A549 (cell line): ENCODE measurements around the gene MAP3K19. TPM values are rescaled to one million over a fixed set of nuclear protein-coding genes. Genes with fewer than 3 reads are reported as not detected.
"Not testable (repeated sequence)": the region's sequence is repeated elsewhere in the genome, so short reads cannot be mapped to it uniquely, and the experiment has no call there.

Experiments
- ATAC-seq, 2 experiments: fragments of 200-7000 bp in 1 of 2; fragments of >200 bp in 1 of 2; cut with Nextera tagmentation in 1 of 2; cut with Tn5 transposase in 1 of 2; 3 replicates each; pipeline versions ENCODE4 v1.8.0 to v1.9.1; 2018 to 2020; ENCODE audit warnings: mild to moderate bottlenecking in 1 of 2, moderate library complexity in 1 of 2
- CTCF ChIA-PET: fragments of 300-600 bp; sonication (Branson Sonifier 250); formaldehyde crosslinking; extraction: SDS; loops from one replicate; lab custom pipeline; 2021; ENCODE audit warnings: antibody characterized with exemption, inconsistent platforms; lab: Yijun Ruan, JAX
- POLR2A ChIA-PET: fragments of 350-600 bp; formaldehyde crosslinking; extraction: SDS; loops from one replicate; lab custom pipeline; 2021; ENCODE audit warnings: antibody characterized with exemption, inconsistent platforms; lab: Yijun Ruan, JAX
- DNase-seq, 2 experiments: peaks; one replicate each; pipeline versions ENCODE4 v3.0.0 to v3.0.0-alpha.2; 2011 to 2016; ENCODE audit warnings: low read depth in 1 of 2, low spot score in 1 of 2
- FAIRE-seq: peaks from 2 replicates; lab custom pipeline; 2011; peaks lifted over from hg19 to GRCh38; lab: Jason Lieb, UNC
- H3K27ac ChIP-seq, 2 experiments: fragments of >200 bp; sonication (Bioruptor Twin); formaldehyde crosslinking; 3 replicates each; pipeline ENCODE4 v1.5.1; 2016 to 2017
- H3K4me1 ChIP-seq: fragments of >200 bp; sonication (Bioruptor Twin); formaldehyde crosslinking; 3 replicates; pipeline ENCODE4 v1.6.1; 2016
- H3K4me2 ChIP-seq: fragments of >200 bp; sonication (Bioruptor Twin); formaldehyde crosslinking; 3 replicates; pipeline ENCODE4 v1.6.1; 2016
- H3K4me3 ChIP-seq: fragments of >200 bp; sonication (Bioruptor Twin); formaldehyde crosslinking; 3 replicates; pipeline ENCODE4 v1.5.1; 2016
- H3K9me3 ChIP-seq: fragments of >200 bp; sonication (Bioruptor Twin); formaldehyde crosslinking; 3 replicates; pipeline ENCODE4 v1.6.1; 2016
- CBX8 ChIP-seq: fragments of 200-600 bp; sonication (generic); IDR thresholded peaks from 2 replicates; pipeline ENCODE4 v1.6.1; 2016
- CHD2 ChIP-seq: fragments of 150-350 bp; IDR thresholded peaks from 2 replicates; pipeline ENCODE4 v1.6.1; 2014; ENCODE audit warnings: low read length; ENCODE audit not compliant: partially characterized antibody
- FOSB ChIP-seq: fragments of 250-450 bp; sonication (Bioruptor Pico); IDR thresholded peaks from 2 replicates; pipeline ENCODE4 v1.5.0; 2020; ENCODE audit warnings: mild to moderate bottlenecking, moderate library complexity
- GATA3 ChIP-seq: IDR thresholded peaks from 2 replicates; pipeline ENCODE4 v1.6.1; 2012; ENCODE audit warnings: borderline replicate concordance
- HDAC2 ChIP-seq: fragments of 200-600 bp; sonication (generic); IDR thresholded peaks from 2 replicates; pipeline ENCODE4 v1.6.1; 2016
- HOXB5 ChIP-seq: fragments of 250-450 bp; sonication (Bioruptor Pico); IDR thresholded peaks from 2 replicates; pipeline ENCODE4 v1.5.0; 2020; ENCODE audit warnings: mild to moderate bottlenecking, moderate library complexity
- KDM1A ChIP-seq: fragments of 200-600 bp; sonication (generic); IDR thresholded peaks from 2 replicates; pipeline ENCODE4 v1.6.1; 2016; ENCODE audit warnings: low read depth, mild to moderate bottlenecking
- MAX ChIP-seq: IDR thresholded peaks from 2 replicates; pipeline ENCODE4 v1.6.1; 2012
- MAZ ChIP-seq: fragments of 150-350 bp; IDR thresholded peaks from 2 replicates; pipeline ENCODE4 v1.6.1; 2014; ENCODE audit warnings: antibody characterized with exemption, low read depth, low read length, borderline replicate concordance
- MYC ChIP-seq: IDR thresholded peaks from 2 replicates; pipeline ENCODE4 v1.6.1; 2012; ENCODE audit warnings: mild to moderate bottlenecking, inconsistent platforms, low read length, improper control_type of control experiment, borderline replicate concordance
- NR3C1 ChIP-seq: fragments of >200 bp; sonication (Bioruptor Twin); formaldehyde crosslinking; IDR thresholded peaks from 3 replicates; pipeline ENCODE4 v1.6.1; 2017
- POLR2A ChIP-seq: IDR thresholded peaks from 2 replicates; pipeline ENCODE4 v1.6.1; 2012; ENCODE audit warnings: mild to moderate bottlenecking, low read length
- RARB ChIP-seq: fragments of 250-450 bp; sonication (Bioruptor Pico); IDR thresholded peaks from 2 replicates; pipeline ENCODE4 v1.8.0; 2021; ENCODE audit warnings: mild to moderate bottlenecking, moderate library complexity
- RFX5 ChIP-seq: fragments of 450-650 bp; IDR thresholded peaks from 2 replicates; pipeline ENCODE4 v1.7.1; 2014; ENCODE audit warnings: antibody characterized with exemption, mild to moderate bottlenecking, moderate library complexity
- ZC3H11A ChIP-seq: fragments of 450-650 bp; IDR thresholded peaks from 2 replicates; pipeline ENCODE4 v1.6.1; 2014; ENCODE audit warnings: antibody characterized with exemption, mild to moderate bottlenecking
- WGBS: methylation state at CpG from one replicate; pipeline ENCODE4 v1.1.6; 2017; ENCODE audit errors: missing lambda C conversion rate; 5-methylcytosine and 5-hydroxymethylcytosine counted together
- polyA plus RNA-seq, 4 experiments: library from polyadenylated mRNA; depleted of rRNA in 3 of 4; stranded (reverse); fragments of >200 nt; fragmentation: RNase III in 1 of 4; extraction: RNeasy Plus Mini Kit Qiagen cat#74134 plus additional on column Dnase treatment in 1 of 4; gene quantifications; 2 replicates in 3 of 4; 3 replicates in 1 of 4; pipeline ENCODE4 v1.2.3, GENCODE V29; 2011 to 2017
- TF ChIP-seq, protein P1 (sequence below): fragments of 150-350 bp; IDR thresholded peaks from 2 replicates; pipeline ENCODE4 v1.6.1; 2014; ENCODE audit warnings: low read depth, mild to moderate bottlenecking, low read length
- TF ChIP-seq, protein P2 (sequence below): fragments of 250-450 bp; sonication (Bioruptor Pico); IDR thresholded peaks from 2 replicates; pipeline ENCODE4 v1.5.0; 2020; ENCODE audit warnings: low read depth, mild to moderate bottlenecking, moderate library complexity
- TF ChIP-seq, protein P3 (sequence below): fragments of 250-450 bp; sonication (Bioruptor Pico); IDR thresholded peaks from 2 replicates; pipeline ENCODE4 v1.5.0; 2021; ENCODE audit warnings: mild to moderate bottlenecking, moderate library complexity, borderline replicate concordance
- TF ChIP-seq, protein P4 (sequence below): fragments of >200 bp; sonication (Bioruptor Twin); formaldehyde crosslinking; IDR thresholded peaks from 3 replicates; pipeline ENCODE4 v1.6.1; 2016

MAP3K19 gene
- polyA plus RNA-seq, 2 of the 4 experiments (the other 2 are of a cell fraction): not detected

DNA sequence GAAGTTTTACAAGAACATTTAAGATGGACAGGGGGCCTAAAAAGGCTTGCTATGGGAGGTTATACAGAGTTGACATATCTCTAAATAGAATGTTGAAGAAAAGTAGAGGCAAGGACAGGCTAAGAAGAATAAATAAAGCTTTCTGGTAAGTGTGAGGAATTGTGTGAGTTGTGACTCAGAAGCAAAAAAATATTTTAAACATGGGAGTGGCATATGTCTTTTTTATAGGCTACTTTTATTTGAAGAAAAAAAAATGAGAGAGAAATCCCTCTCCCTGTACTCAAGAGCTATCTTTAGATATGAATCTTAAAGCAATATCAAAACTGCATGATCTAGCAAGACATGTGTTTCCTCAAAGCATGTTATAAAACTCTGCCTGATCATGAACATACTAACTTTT is 45.9 kb upstream of the MAP3K19 start:
- POLR2A ChIA-PET: no interaction called here
- CTCF ChIA-PET: interaction anchor here (1.4 kb wide), 2 partner anchors 10 to 23 kb away, joined by 3 read pairs; no protein-coding TSS in a partner anchor
- Histone ChIP-seq H3K27ac (0 out of 6 replicates have a peak overlapping the region, but pooled peaks of 1 of the 2 experiments have one; percentile 1), H3K4me1 (peaks cover 38% of the 10 kb centered on the region), H3K4me2 (peak overlapping the region; percentile 65), H3K9me3 (peaks cover 5% of the 10 kb centered on the region; the same call in 1 of the 3 replicates), H3K4me3 (no peak overlapping the region)
- ATAC-seq: peak in 1 of 2 experiments; percentile 42; a peak in 4 of 6 replicates
- TF ChIP-seq HOXB5 (no peak), FOSB (CRISPR knock-in tag) (no peak), MAX (no peak), GATA3 (no peak), POLR2A (no peak), NR3C1 (no peak), CBX8 (no peak), RFX5 (no peak)
- TF ChIP-seq, protein P1, sequence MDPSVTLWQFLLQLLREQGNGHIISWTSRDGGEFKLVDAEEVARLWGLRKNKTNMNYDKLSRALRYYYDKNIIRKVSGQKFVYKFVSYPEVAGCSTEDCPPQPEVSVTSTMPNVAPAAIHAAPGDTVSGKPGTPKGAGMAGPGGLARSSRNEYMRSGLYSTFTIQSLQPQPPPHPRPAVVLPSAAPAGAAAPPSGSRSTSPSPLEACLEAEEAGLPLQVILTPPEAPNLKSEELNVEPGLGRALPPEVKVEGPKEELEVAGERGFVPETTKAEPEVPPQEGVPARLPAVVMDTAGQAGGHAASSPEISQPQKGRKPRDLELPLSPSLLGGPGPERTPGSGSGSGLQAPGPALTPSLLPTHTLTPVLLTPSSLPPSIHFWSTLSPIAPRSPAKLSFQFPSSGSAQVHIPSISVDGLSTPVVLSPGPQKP: no peak
- TF ChIP-seq, protein P2, sequence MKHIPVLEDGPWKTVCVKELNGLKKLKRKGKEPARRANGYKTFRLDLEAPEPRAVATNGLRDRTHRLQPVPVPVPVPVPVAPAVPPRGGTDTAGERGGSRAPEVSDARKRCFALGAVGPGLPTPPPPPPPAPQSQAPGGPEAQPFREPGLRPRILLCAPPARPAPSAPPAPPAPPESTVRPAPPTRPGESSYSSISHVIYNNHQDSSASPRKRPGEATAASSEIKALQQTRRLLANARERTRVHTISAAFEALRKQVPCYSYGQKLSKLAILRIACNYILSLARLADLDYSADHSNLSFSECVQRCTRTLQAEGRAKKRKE (CRISPR knock-in tag): no peak
- DNase-seq: peak in 1 of 2 experiments; percentile 7
- no peak for FAIRE-seq

DNA sequence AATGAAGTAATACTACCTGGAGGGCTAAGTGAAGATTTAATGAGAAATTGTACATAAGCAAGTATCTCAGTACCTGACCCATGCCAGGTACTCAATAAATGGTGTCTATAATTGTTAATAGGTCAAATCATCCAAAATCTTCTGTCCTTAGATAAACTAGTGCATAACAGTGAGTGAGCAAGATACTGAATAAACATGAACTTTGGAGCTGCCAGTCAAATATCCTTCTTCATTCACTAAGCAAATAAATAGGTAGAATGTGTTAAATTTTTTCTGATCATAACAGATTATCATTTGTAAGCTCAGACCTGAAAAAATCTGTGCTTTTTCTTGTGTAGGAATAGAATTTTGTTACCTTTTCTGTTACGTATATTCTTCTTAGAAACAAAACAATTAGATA is 44.4 kb upstream of the MAP3K19 start:
- CTCF ChIA-PET: interaction anchor here (0.8 kb wide), 1 partner anchor 91 kb away, joined by 3 read pairs; no protein-coding TSS in a partner anchor
- 91% methylated on average over 1 of the region's 1 CpG for WGBS
- Histone ChIP-seq H3K27ac (no peak overlapping the region), H3K4me1 (peaks cover 38% of the 10 kb centered on the region), H3K4me2 (peak overlapping the region; percentile 65), H3K9me3 (peaks cover 5% of the 10 kb centered on the region; the same call in 1 of the 3 replicates), H3K4me3 (no peak overlapping the region)
- FAIRE-seq: no peak
- TF ChIP-seq, protein P1: no peak
- TF ChIP-seq ZC3H11A (no peak), RARB (no peak)
- no peak for DNase-seq
- POLR2A ChIA-PET: no interaction called here
- no peak for ATAC-seq

DNA sequence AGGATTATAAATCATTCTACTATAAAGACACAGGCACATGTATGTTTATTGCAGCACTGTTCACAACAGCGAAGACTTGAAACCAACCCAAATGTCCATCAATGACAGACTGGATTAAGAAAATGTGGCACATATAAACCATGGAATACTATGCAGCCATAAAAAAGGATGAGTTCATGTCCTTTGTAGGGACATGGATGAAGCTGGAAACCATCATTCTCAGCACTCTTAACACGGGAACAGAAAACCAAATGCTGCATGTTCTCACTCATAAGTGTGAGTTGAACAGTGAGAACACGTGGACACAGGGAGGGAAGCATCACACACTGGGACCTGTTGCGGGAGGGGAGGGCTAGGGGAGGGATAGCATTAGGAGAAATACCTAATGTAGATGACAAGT is 42.4 kb upstream of the MAP3K19 start:
- H3K4me3 ChIP-seq, FAIRE-seq, H3K4me2 ChIP-seq, POLR2A ChIA-PET, DNase-seq, ATAC-seq, H3K9me3 ChIP-seq, H3K27ac ChIP-seq: not testable (repeated sequence)
- CTCF ChIA-PET: interaction anchor here (1.1 kb wide), 1 partner anchor 37 kb away, joined by 3 read pairs; no protein-coding TSS in a partner anchor
- H3K4me1 ChIP-seq: peaks cover 38% of the 10 kb centered on the region
- 96% methylated on average over 4 of the region's 4 CpGs for WGBS

GRCh38 chr2:135086222-135086621 is 39.0 kb upstream of the MAP3K19 start:
- TF ChIP-seq CBX8 (no peak), HDAC2 (no peak), CHD2 (no peak), KDM1A (no peak), MYC (no peak), MAZ (no peak)
- TF ChIP-seq, protein P1: no peak
- TF ChIP-seq, protein P3, sequence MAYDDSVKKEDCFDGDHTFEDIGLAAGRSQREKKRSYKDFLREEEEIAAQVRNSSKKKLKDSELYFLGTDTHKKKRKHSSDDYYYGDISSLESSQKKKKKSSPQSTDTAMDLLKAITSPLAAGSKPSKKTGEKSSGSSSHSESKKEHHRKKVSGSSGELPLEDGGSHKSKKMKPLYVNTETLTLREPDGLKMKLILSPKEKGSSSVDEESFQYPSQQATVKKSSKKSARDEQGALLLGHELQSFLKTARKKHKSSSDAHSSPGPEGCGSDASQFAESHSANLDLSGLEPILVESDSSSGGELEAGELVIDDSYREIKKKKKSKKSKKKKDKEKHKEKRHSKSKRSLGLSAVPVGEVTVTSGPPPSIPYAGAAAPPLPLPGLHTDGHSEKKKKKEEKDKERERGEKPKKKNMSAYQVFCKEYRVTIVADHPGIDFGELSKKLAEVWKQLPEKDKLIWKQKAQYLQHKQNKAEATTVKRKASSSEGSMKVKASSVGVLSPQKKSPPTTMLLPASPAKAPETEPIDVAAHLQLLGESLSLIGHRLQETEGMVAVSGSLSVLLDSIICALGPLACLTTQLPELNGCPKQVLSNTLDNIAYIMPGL (CRISPR knock-in tag): no peak
- TF ChIP-seq, protein P4, sequence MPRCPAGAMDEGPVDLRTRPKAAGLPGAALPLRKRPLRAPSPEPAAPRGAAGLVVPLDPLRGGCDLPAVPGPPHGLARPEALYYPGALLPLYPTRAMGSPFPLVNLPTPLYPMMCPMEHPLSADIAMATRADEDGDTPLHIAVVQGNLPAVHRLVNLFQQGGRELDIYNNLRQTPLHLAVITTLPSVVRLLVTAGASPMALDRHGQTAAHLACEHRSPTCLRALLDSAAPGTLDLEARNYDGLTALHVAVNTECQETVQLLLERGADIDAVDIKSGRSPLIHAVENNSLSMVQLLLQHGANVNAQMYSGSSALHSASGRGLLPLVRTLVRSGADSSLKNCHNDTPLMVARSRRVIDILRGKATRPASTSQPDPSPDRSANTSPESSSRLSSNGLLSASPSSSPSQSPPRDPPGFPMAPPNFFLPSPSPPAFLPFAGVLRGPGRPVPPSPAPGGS: no peak
- no peak for DNase-seq
- H3K4me2 ChIP-seq: no peak overlapping the region
- H3K4me3 ChIP-seq: no peak overlapping the region
- peaks cover 5% of the 10 kb centered on the region; the same call in 1 of the 3 replicates for H3K9me3 ChIP-seq
- ChIA-PET POLR2A (no interaction called here), CTCF (no interaction called here)
- H3K4me1 ChIP-seq: peaks cover 10% of the 10 kb centered on the region
- 94% methylated on average over 2 of the region's 2 CpGs for WGBS
- H3K27ac ChIP-seq: no peak overlapping the region
- ATAC-seq: no peak
- FAIRE-seq: no peak
